ENCODE data around the gene STPG3. TPM values are rescaled to one million over a fixed set of nuclear protein-coding genes. Genes with fewer than 3 reads are reported as not detected.

STPG3 gene
- total and polyA plus RNA-seq, 2 of the 13 experiments (the other 11 are each of a cell fraction or from before 2014, with no cell fraction given): not detected

GRCh38 chr9:137216188-137216965 is 34.7 kb upstream of the STPG3 start:
- H4K20me1 ChIP-seq (ENCODE audit: insufficient read depth, low read length): peaks cover 4% of the 10 kb centered on the region; the same call in 1 of the 2 replicates
- in situ Hi-C loops (cut with HindIII; ENCODE audit: extremely low pct_ligation_motif_present, low pct_unique_long_range_greater_than_20kb): no loop called here
- no TSS peak for BruUV-seq (replicated peaks)
- peaks cover 29% of the 10 kb centered on the region for H3K4me1 ChIP-seq (ENCODE audit: insufficient read depth, low read length)
- no peak overlapping the region for H3K27ac ChIP-seq (ENCODE audit: extremely low read length, insufficient read depth, low read length)
- intact Hi-C loops (cut with micrococcal nuclease; ENCODE audit: unreplicated experiment): no loop called here
- TF ChIP-seq ATRX (CRISPR knock-in tag; IDR thresholded peaks at IDR 0.05; ENCODE audit: borderline replicate concordance): no peak
- 0 out of 2 replicates have a peak, but pooled peaks have one; percentile 4 for TF ChIP-seq ZC3H13 (CRISPR knock-in tag; IDR thresholded peaks at IDR 0.05)
- no peaks in the 10 kb centered on the region; a peak in 1 of 5 replicates for H3K36me3 ChIP-seq (replicated peaks in 1 of 2; ENCODE audit: control insufficient read depth in 1 of 2, insufficient read depth in 2 of 2, low read length in 2 of 2)
- H3K79me2 ChIP-seq (ENCODE audit: insufficient read depth, low read length): peaks cover 3% of the 10 kb centered on the region
- peak overlapping the region in 1 of 3 experiments; percentile 83; a peak in 1 of 6 replicates for H3K4me3 ChIP-seq (replicated peaks in 1 of 3; ENCODE audit: insufficient read depth in 1 of 3, low read depth in 2 of 3, low read length in 3 of 3)
- H2AFZ ChIP-seq (ENCODE audit: low read length): no peak overlapping the region
- H3K9ac ChIP-seq (ENCODE audit: insufficient read depth, low read depth, low read length): no peak overlapping the region
- FAIRE-seq (no peak), ATAC-seq (no peak), DNase-seq (ENCODE audit: low spot score) (no peak)
- whole genome bisulfite sequencing (ENCODE audit: low lambda C conversion rate): 93% methylated on average over 8 of the region's 30 CpGs
- no peaks in the 10 kb centered on the region for H3K9me3 ChIP-seq (ENCODE audit: low read length)
- ChIA-PET CTCF (ENCODE audit: low intra/inter-chr PET ratio, low total read pairs) (no interaction called here), POLR2A (interaction anchor here (3.1 to 13.4 kb wide), 4 partner anchors 12 to 27 kb away, joined by 14 to 225 read pairs (median 26); partner anchors contain the start of genes ANAPC2, NDOR1, SSNA1 and TMEM203)
- H3K27me3 ChIP-seq (ENCODE audit: control insufficient read depth in 1 of 2, insufficient read depth in 2 of 2, low read length in 2 of 2): no peaks in the 10 kb centered on the region
- H3K4me2 ChIP-seq (ENCODE audit: low read depth, low read length): no peak overlapping the region

- peak overlapping the region; percentile 77 for H3K9ac ChIP-seq (ENCODE audit: insufficient read depth, low read depth, low read length)
- peak overlapping the region; percentile 84 for H3K27ac ChIP-seq (ENCODE audit: extremely low read length, insufficient read depth, low read length)
- DNase-seq (ENCODE audit: low spot score): peak; percentile 66
- ChIA-PET POLR2A (interaction anchor here (0.9 to 13.4 kb wide), 11 partner anchors 9 to 150 kb away, joined by 3 to 225 read pairs (median 10); partner anchors contain the start of genes ANAPC2, NDOR1, RNF224 and SSNA1), CTCF (ENCODE audit: low intra/inter-chr PET ratio, low total read pairs) (no interaction called here)
- peak overlapping the region; percentile 90 for H3K4me2 ChIP-seq (ENCODE audit: low read depth, low read length)
- peak overlapping the region; percentile 68 to 83 (median 77) for H3K4me3 ChIP-seq (replicated peaks in 1 of 3; ENCODE audit: insufficient read depth in 1 of 3, low read depth in 2 of 3, low read length in 3 of 3)
- peak; percentile 97 for FAIRE-seq
- ATAC-seq: peak; percentile 69
- H3K4me1 ChIP-seq (ENCODE audit: insufficient read depth, low read length): peaks cover 29% of the 10 kb centered on the region
- 16% methylated on average over 11 of the region's 36 CpGs for WGBS (ENCODE audit: low lambda C conversion rate)
- H3K36me3 ChIP-seq (replicated peaks in 1 of 2; ENCODE audit: control insufficient read depth in 1 of 2, insufficient read depth in 2 of 2, low read length in 2 of 2): no peaks in the 10 kb centered on the region
- in situ Hi-C loops (cut with HindIII; ENCODE audit: extremely low pct_ligation_motif_present, low pct_unique_long_range_greater_than_20kb): no loop called here
- peaks cover 4% of the 10 kb centered on the region; the same call in 1 of the 2 replicates for H4K20me1 ChIP-seq (ENCODE audit: insufficient read depth, low read length)
- H3K79me2 ChIP-seq (ENCODE audit: insufficient read depth, low read length): peaks cover 3% of the 10 kb centered on the region
- H3K9me3 ChIP-seq (ENCODE audit: low read length): no peaks in the 10 kb centered on the region
- H3K27me3 ChIP-seq (ENCODE audit: control insufficient read depth in 1 of 2, insufficient read depth in 2 of 2, low read length in 2 of 2): no peaks in the 10 kb centered on the region
- TSS peak; percentile 56 for BruUV-seq (replicated peaks)
- no peak overlapping the region for H2AFZ ChIP-seq (ENCODE audit: low read length)
- intact Hi-C loops (cut with micrococcal nuclease; ENCODE audit: unreplicated experiment): no loop called here
- TF ChIP-seq MED13 (CRISPR knock-in tag; IDR thresholded peaks at IDR 0.05) (no peak), ZFP91 (CRISPR knock-in tag; IDR thresholded peaks at IDR 0.05; ENCODE audit: borderline replicate concordance) (peak; percentile 71; the same call in 1 of the 2 replicates), MEIS2 (CRISPR knock-in tag; IDR thresholded peaks at IDR 0.05) (no peak), FIP1L1 (IDR thresholded peaks at IDR 0.05; ENCODE audit: borderline replicate concordance, insufficient read depth, low read depth, low read length) (no peak), ONECUT2 (CRISPR knock-in tag; IDR thresholded peaks at IDR 0.05) (no peak), XBP1 (CRISPR knock-in tag; IDR thresholded peaks at IDR 0.05) (no peak), NFYC (CRISPR knock-in tag; IDR thresholded peaks at IDR 0.05) (no peak; the same call in none of the 2 replicates), ATF2 (CRISPR knock-in tag; IDR thresholded peaks at IDR 0.05) (no peak), RBAK (CRISPR knock-in tag; IDR thresholded peaks at IDR 0.05) (no peak), FOXA1 (IDR thresholded peaks at IDR 0.05) (no peak), FOXA1 (CRISPR knock-in tag; IDR thresholded peaks at IDR 0.05) (no peak)
These were observed 33.5 kb upstream of the STPG3 start for GRCh38 chr9:137217276-137218211.

All from HepG2 (cell line).